Measurements from ENCODE around the gene DUS1L.

The DUS1L gene

DNA sequence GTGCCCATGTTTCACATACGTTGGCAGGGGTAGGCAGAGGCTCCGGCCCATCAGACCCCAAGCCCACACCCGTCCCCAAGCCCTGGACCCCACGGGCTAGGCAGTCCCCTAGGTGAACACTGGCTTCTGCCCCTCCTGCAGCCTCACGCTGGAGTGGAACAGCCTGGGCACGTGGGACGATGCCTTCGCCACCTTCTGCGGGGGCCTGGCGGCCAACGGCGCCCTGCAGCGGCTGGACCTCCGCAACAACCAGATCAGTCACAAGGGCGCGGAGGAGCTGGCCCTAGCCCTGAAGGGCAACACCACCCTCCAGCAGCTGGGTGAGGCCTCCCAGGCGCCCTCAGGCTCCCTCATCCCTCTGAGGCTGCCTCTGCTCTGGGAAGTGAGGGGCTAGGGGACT lies 40.7 kb downstream of the DUS1L start:
- Histone ChIP-seq H3K4me3 (ENCODE audit: low read length, poor library complexity, severe bottlenecking) (peak overlapping the region; percentile 89), H4K20me1 (ENCODE audit: insufficient read depth, low read length, poor library complexity, severe bottlenecking) (peaks cover 18% of the 10 kb centered on the region), H3K4me2 (ENCODE audit: low read depth, low read length, poor library complexity, severe bottlenecking) (peak overlapping the region; percentile 94), H3K9me2 (replicated peaks; ENCODE audit: low read depth, low read length) (no peaks in the 10 kb centered on the region), H3F3A (ENCODE audit: low read depth) (no peaks in the 10 kb centered on the region), H3K9ac (ENCODE audit: low read depth, low read length, poor library complexity, severe bottlenecking) (peak overlapping the region; percentile 73), H3K9me3 (ENCODE audit: insufficient read depth, low read depth, low read length) (no peaks in the 10 kb centered on the region), H3K36me3 (ENCODE audit: insufficient read depth, low read length) (no peaks in the 10 kb centered on the region), H3K79me2 (ENCODE audit: insufficient read depth, low read length) (peaks cover 22% of the 10 kb centered on the region; the same call in 1 of the 2 replicates), H3K4me1 (ENCODE audit: insufficient read depth, low read length, poor library complexity, severe bottlenecking) (peaks cover 33% of the 10 kb centered on the region), H2AFZ (ENCODE audit: low read length) (no peak overlapping the region), H3K27me3 (ENCODE audit: insufficient read depth, low read length, poor library complexity, severe bottlenecking) (no peaks in the 10 kb centered on the region)
- no peak for TF ChIP-seq EZH2phosphoT487 (IDR thresholded peaks at IDR 0.05; ENCODE audit: borderline replicate concordance)
- TF ChIP-seq, protein P1, sequence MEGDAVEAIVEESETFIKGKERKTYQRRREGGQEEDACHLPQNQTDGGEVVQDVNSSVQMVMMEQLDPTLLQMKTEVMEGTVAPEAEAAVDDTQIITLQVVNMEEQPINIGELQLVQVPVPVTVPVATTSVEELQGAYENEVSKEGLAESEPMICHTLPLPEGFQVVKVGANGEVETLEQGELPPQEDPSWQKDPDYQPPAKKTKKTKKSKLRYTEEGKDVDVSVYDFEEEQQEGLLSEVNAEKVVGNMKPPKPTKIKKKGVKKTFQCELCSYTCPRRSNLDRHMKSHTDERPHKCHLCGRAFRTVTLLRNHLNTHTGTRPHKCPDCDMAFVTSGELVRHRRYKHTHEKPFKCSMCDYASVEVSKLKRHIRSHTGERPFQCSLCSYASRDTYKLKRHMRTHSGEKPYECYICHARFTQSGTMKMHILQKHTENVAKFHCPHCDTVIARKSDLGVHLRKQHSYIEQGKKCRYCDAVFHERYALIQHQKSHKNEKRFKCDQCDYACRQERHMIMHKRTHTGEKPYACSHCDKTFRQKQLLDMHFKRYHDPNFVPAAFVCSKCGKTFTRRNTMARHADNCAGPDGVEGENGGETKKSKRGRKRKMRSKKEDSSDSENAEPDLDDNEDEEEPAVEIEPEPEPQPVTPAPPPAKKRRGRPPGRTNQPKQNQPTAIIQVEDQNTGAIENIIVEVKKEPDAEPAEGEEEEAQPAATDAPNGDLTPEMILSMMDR (conservative IDR thresholded peaks at IDR 0.05; ENCODE audit: low read length), result no peak

DNA sequence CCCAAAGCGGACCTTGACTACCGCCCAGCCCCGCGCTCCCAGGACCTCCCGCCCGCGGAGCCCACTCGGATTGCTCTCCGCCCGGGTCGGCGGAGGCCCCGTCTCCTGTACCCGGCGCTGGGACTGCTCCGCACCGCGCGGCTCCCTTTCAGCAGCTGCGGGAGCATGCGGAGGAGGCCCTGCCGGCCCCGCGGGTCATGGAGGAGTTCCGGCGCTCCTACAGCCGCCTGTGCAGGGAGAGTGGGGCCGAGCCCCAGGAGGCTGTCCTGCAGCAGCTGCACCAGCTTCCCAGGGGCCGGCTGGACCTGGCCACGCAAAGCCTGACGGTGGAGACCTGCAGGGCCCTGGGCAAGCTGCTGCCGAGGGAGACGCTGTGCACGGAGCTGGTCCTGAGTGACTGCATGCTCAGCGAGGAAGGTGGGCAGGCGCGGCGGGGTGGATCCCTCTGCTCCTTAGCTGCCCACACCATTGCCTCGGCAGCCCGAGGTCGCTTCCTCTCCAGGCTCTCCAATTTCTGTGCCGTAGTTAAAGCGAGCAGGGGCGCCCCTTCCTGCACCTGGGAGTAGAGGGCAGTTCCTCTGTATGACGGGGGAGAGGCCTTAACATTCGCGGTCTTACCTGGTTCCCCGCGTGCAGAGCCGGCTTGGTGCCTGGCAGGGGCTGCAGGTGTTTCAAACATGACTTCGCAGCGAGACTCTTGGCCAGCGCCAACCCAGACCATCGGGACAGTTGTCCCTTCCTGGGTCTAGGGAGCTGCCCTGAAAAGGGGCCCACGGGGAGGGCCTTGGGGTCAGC lies 42.0 kb downstream of the DUS1L start:
- Histone ChIP-seq H3K9me3 (ENCODE audit: insufficient read depth, low read depth, low read length) (no peaks in the 10 kb centered on the region), H3K9me2 (replicated peaks; ENCODE audit: low read depth, low read length) (no peaks in the 10 kb centered on the region), H3K4me1 (ENCODE audit: insufficient read depth, low read length, poor library complexity, severe bottlenecking) (peaks cover 33% of the 10 kb centered on the region), H3K27me3 (ENCODE audit: insufficient read depth, low read length, poor library complexity, severe bottlenecking) (no peaks in the 10 kb centered on the region), H3K9ac (ENCODE audit: low read depth, low read length, poor library complexity, severe bottlenecking) (peak overlapping the region; percentile 73), H4K20me1 (ENCODE audit: insufficient read depth, low read length, poor library complexity, severe bottlenecking) (peaks cover 18% of the 10 kb centered on the region), H3F3A (ENCODE audit: low read depth) (no peaks in the 10 kb centered on the region), H2AFZ (ENCODE audit: low read length) (peak overlapping the region; percentile 79), H3K4me2 (ENCODE audit: low read depth, low read length, poor library complexity, severe bottlenecking) (peak overlapping the region; percentile 94), H3K36me3 (ENCODE audit: insufficient read depth, low read length) (no peaks in the 10 kb centered on the region), H3K79me2 (ENCODE audit: insufficient read depth, low read length) (peaks cover 22% of the 10 kb centered on the region; the same call in 1 of the 2 replicates), H3K4me3 (ENCODE audit: low read length, poor library complexity, severe bottlenecking) (peak overlapping the region; percentile 89)
- no peak for TF ChIP-seq EZH2phosphoT487 (IDR thresholded peaks at IDR 0.05; ENCODE audit: borderline replicate concordance)

DNA sequence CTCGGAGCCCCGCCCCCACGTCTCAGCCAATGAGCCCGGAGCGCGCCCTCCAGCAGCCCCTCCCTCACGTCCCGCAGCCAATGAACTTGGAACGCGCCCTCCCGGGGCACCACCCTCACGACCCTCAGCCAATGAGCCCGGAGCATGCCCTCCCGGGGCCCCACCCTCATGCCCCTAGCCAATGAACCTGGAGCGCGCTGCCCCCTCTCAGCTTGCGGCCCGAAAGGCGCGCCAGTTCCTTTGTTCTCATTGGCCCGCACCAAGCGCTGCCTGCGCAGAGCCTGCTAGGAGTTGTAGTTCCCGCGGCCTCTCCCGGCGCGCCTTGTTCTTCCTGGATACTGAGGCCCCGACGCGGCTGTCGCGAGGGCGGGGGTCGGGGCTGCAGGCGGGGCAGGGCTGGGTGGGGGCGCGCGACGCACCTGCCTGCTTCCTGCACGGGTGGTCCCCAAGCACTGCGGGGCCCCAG lies 42.6 kb downstream of the DUS1L start, which contains the start of gene LRRC45:
Gene LRRC45, plus strand, starts transcription at position 325 of the 466 bp plus-strand sequence. CDS start 339 bp downstream, outside the sequence.
- peaks cover 33% of the 10 kb centered on the region for H3K4me1 ChIP-seq (ENCODE audit: insufficient read depth, low read length, poor library complexity, severe bottlenecking)
- H4K20me1 ChIP-seq (ENCODE audit: insufficient read depth, low read length, poor library complexity, severe bottlenecking), result peaks cover 18% of the 10 kb centered on the region
- H3K27me3 ChIP-seq (ENCODE audit: insufficient read depth, low read length, poor library complexity, severe bottlenecking), result no peaks in the 10 kb centered on the region
- H3K9me2 ChIP-seq (replicated peaks; ENCODE audit: low read depth, low read length), result no peaks in the 10 kb centered on the region
- H3K4me3 ChIP-seq (ENCODE audit: low read length, poor library complexity, severe bottlenecking), result peak within 1 kb of the TSS; percentile 92
- H3K9ac ChIP-seq (ENCODE audit: low read depth, low read length, poor library complexity, severe bottlenecking), result peak within 1 kb of the TSS; percentile 87
- TF ChIP-seq EZH2phosphoT487 (IDR thresholded peaks at IDR 0.05; ENCODE audit: borderline replicate concordance), result no peak
- TF ChIP-seq, protein P1 (conservative IDR thresholded peaks at IDR 0.05; ENCODE audit: low read length), result no peak
- H3K9me3 ChIP-seq (ENCODE audit: insufficient read depth, low read depth, low read length), result no peaks in the 10 kb centered on the region
- no peaks in the 10 kb centered on the region for H3K36me3 ChIP-seq (ENCODE audit: insufficient read depth, low read length)
- peaks cover 22% of the 10 kb centered on the region; the same call in 1 of the 2 replicates for H3K79me2 ChIP-seq (ENCODE audit: insufficient read depth, low read length)
- H3K4me2 ChIP-seq (ENCODE audit: low read depth, low read length, poor library complexity, severe bottlenecking), result peak within 1 kb of the TSS; percentile 98
- peak within 1 kb of the TSS; percentile 90 for H2AFZ ChIP-seq (ENCODE audit: low read length)
- H3F3A ChIP-seq (ENCODE audit: low read depth), result no peaks in the 10 kb centered on the region
